Type B pancreatic cell (in vitro differentiated cells): Measurements from ENCODE around the gene ZNRF1. TPM values are rescaled to one million over a fixed set of nuclear protein-coding genes. Genes with fewer than 3 reads are reported as not detected.

Source experiments
- DNase-seq: peaks from one replicate; pipeline ENCODE4 v3.0.0; 2021; ENCODE audit warnings: mixed read lengths; ENCODE audit not compliant: unreplicated experiment; ENCODE audit errors: extremely low spot score
- H3K27ac Mint-ChIP-seq: 2 replicates; pipeline ENCODE4 v1.8.0; 2021; ENCODE audit warnings: mild to moderate bottlenecking, mixed read lengths
- H3K27me3 Mint-ChIP-seq: 2 replicates; pipeline ENCODE4 v1.8.0; 2021; ENCODE audit warnings: mixed read lengths
- H3K36me3 Mint-ChIP-seq: 2 replicates; pipeline ENCODE4 v1.8.0; 2021; ENCODE audit warnings: mixed read lengths
- H3K4me1 Mint-ChIP-seq: one replicate; pipeline ENCODE4 v1.8.0; 2021; ENCODE audit warnings: mixed read lengths; ENCODE audit not compliant: unreplicated experiment
- H3K4me3 Mint-ChIP-seq: 2 replicates; pipeline ENCODE4 v1.8.0; 2021; ENCODE audit warnings: mild to moderate bottlenecking, mixed read lengths
- H3K9me3 Mint-ChIP-seq: 2 replicates; pipeline ENCODE4 v1.8.0; 2021; ENCODE audit warnings: mixed read lengths
- total RNA-seq: library from RNA; stranded (reverse); gene quantifications from 2 replicates; pipeline ENCODE4 v1.2.1, GENCODE V29; 2021; ENCODE audit warnings: low replicate concordance
- TF ChIP-seq, protein P1 (sequence below): fragments of 200-600 bp; sonication (generic); conservative IDR thresholded peaks from 2 replicates; pipeline ENCODE4 v1.5.0; 2021; ENCODE audit warnings: antibody characterized with exemption, mild to moderate bottlenecking

The ZNRF1 gene
- total RNA-seq, 1 donor from 2014 or later = 49.2 TPM

DNA sequence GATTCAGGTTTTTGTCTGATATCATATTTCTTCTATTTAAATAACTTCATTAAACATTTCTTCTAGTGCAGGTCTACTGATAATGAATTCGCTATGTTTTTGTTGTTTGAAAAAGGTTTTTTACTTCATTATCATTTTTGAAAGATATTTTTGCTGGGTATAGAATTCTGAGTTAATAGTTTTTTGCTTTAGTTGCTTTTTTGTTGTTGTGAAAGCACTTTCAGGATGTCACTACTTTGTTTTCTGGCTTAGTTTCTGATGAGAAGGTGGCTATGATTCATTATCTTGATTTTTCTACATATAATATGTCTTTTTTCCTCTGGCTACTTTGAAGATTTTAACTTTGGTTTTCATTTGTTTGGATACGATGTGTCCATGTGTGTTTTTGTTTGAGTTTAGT, 153.0 kb downstream of the ZNRF1 start:
- no peak overlapping the region for H3K27ac Mint-ChIP-seq
- no peak overlapping the region for H3K4me3 Mint-ChIP-seq
- TF ChIP-seq, protein P1, sequence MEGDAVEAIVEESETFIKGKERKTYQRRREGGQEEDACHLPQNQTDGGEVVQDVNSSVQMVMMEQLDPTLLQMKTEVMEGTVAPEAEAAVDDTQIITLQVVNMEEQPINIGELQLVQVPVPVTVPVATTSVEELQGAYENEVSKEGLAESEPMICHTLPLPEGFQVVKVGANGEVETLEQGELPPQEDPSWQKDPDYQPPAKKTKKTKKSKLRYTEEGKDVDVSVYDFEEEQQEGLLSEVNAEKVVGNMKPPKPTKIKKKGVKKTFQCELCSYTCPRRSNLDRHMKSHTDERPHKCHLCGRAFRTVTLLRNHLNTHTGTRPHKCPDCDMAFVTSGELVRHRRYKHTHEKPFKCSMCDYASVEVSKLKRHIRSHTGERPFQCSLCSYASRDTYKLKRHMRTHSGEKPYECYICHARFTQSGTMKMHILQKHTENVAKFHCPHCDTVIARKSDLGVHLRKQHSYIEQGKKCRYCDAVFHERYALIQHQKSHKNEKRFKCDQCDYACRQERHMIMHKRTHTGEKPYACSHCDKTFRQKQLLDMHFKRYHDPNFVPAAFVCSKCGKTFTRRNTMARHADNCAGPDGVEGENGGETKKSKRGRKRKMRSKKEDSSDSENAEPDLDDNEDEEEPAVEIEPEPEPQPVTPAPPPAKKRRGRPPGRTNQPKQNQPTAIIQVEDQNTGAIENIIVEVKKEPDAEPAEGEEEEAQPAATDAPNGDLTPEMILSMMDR = no peak
- peaks cover 4% of the 10 kb centered on the region for H3K4me1 Mint-ChIP-seq
- no peak for DNase-seq
- H3K27me3 Mint-ChIP-seq = no peaks in the 10 kb centered on the region
- H3K36me3 Mint-ChIP-seq = peaks cover 47% of the 10 kb centered on the region
- peaks cover 15% of the 10 kb centered on the region for H3K9me3 Mint-ChIP-seq

DNA sequence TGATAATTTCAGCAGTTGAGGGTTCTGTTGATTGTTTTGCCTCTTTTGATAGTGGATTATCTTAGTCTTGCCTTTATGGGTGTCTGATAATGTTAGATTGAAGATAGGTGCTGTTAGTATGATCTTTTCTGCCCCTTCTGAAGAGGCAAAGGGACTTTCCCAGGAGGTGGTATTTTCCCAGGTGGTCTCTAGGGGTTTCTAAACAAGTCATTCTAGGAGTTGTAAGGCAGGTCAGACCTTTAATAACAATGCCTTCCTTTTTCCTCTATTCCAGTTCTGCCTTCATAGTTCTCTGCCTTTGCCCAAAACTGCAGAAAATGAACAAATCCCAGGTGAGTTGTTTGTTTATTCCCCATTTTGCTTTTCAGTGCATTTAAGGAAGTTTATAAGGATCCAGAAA, 153.8 kb downstream of the ZNRF1 start:
- Mint-ChIP-seq H3K4me1 (peaks cover 4% of the 10 kb centered on the region), H3K27me3 (no peaks in the 10 kb centered on the region), H3K36me3 (peaks cover 56% of the 10 kb centered on the region), H3K27ac (no peak overlapping the region), H3K4me3 (peak overlapping the region; percentile 2), H3K9me3 (peaks cover 17% of the 10 kb centered on the region)
- DNase-seq = no peak
- TF ChIP-seq, protein P1 = no peak

DNA sequence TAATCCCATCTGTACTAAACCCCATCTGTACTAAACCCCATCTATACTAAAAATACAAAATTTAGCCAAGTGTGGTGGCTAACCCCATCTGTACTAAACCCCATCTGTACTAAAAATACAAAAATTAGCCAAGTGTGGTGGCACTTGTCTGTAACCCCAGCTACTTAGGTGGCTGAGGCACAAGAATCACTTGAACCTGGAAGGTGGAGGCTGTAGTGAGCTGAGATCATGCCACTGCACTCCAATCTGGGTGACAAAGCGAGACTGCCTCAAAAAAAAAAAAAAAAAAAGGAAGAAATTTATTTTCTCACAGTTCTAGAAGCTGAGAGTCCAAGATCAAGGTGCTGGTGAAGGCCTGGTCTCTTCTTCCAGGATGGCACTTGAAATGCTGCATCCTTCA, 161.6 kb downstream of the ZNRF1 start:
- Mint-ChIP-seq H3K4me3 (no peak overlapping the region), H3K27ac (no peak overlapping the region), H3K9me3 (peaks cover 14% of the 10 kb centered on the region), H3K36me3 (peaks cover 65% of the 10 kb centered on the region), H3K4me1 (no peaks in the 10 kb centered on the region), H3K27me3 (no peaks in the 10 kb centered on the region)
- no peak for DNase-seq
- TF ChIP-seq, protein P1 = no peak

Other genes with a start within 250 kb of the ZNRF1 start
- 5.0 and 7.0 TPM in 2 replicates for gene FA2H, start 224.2 kb upstream of the ZNRF1 start, total RNA-seq
- 85.9 and 88.9 TPM in 2 replicates for gene WDR59, start 13.9 kb upstream of the ZNRF1 start, total RNA-seq
- gene LDHD, start 117.8 kb downstream of the ZNRF1 start, total RNA-seq = 0.69 and 1.8 TPM in 2 replicates
- gene ZFP1, start 149.5 kb downstream of the ZNRF1 start, total RNA-seq = 10.0 and 19.8 TPM in 2 replicates
- gene CTRB2, start 208.1 kb downstream of the ZNRF1 start, total RNA-seq = not detected in 2 replicates
- gene CTRB1, start 220.0 kb downstream of the ZNRF1 start, total RNA-seq = not detected in 2 replicates